ENCODE measurements around the gene ZNF574.
"Not testable (repeated sequence)": the region's sequence is repeated elsewhere in the genome, so short reads cannot be mapped to it uniquely, and the experiment has no call there.

ZNF574 gene

DNA sequence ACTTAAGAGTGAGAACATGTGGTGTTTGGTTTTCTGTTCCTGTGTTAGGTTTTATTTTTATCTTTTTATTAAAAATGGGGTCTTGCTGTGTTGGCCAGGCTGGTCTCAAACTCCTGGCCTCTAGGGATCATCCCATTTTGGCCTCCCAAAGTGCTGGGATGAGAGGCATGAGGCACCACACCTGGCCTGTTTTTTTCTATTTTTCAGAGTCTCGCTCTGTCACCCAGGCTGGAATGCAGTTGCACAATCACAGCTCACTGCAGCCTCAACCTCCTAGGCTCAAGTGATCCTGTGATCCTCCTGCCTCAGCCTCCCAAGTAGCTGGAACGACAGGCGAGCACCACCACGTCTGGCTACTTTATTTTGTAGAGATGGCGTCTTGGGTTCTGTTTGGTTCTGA lies 7.6 kb downstream of the ZNF574 start:
- no peak for DNase-seq

GRCh38 chr19:42086188-42086736 lies 10.3 kb downstream of the ZNF574 start:
- no peak for DNase-seq

GRCh38 chr19:42086770-42087550 lies 11.0 kb downstream of the ZNF574 start:
- DNase-seq: no peak

DNA sequence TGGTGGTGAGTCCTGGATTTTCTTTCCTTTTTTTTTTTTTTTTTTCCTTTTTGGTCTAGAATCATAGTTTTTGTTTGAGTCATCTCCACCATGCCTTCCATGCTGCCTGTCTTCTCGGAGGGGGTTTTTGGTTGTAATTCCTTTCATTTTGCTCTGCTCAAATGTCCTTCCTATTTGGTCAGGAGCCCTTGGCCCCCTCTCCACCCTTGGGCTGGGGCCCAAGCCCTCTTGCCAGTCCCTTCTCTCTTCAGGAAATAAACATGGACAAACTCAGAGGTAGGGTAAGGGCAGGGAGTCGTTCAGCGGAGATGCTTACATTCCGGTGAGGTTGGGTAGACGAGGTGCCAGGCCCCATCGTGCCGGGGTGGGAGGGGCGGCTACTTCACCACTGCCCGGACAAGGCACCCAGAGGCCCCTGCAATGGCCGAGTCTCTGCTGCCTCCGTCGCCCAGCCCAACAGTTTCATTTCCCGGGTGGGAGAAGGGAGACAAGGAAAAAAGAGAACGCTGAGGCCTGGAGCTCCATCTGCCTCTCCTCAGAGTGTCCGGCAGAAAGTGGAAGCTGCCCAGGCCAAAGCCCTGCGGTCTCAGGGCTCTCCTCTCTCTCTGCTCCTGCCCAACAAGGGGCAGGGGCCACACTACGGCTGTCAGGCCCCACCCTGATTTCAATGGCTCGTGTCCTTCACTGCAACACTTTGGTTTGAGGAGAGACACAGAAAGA lies 12.7 kb downstream of the ZNF574 start:
- DNase-seq: no peak

GRCh38 chr19:42089191-42089750 lies 13.3 kb downstream of the ZNF574 start:
- no peak for DNase-seq

- no peak for DNase-seq
Measured at GRCh38 chr19:42089772-42090171, 13.8 kb downstream of the ZNF574 start.

DNA sequence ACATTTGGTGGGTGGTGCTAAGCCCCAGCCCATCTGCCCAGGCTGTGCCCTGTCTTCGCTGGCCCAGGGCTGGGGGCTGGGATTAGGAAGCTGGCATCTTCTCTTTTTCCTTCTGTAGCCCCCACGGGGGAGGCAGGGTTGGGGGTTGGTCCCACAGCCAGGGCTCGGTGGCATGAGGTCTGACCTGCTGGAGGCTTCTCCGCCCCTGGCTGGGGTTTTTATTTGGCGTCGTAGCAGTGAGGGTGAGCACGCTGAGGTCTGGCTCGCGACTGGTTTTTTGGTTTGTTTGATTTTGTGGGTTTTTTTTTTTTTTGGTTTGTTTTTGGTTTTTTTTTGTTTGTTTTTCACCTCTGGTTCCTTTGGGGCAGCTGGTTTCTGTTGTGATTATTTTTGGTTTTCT lies 14.7 kb downstream of the ZNF574 start:
- no peak for DNase-seq

DNA sequence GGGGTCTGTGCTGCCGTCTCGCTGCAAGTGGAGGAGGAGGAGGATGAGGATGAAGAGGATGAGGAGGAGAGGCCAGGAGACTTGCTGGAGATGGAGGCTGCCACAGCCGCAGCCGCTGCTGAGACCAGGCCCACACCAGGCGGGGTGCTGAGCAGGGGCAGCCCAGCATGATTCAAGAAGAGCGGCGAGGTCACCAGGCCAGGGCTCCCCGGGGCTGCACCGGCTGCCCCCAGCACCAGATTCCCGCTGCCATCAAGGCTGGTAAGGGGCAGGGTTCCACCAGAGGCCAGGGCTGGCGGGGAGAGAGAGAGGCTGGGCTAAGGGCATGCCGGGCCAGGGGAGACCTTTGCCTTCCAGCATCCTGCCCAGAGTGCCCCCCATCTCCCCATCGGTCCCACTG lies 15.3 kb downstream of the ZNF574 start:
- no peak for DNase-seq

DNA sequence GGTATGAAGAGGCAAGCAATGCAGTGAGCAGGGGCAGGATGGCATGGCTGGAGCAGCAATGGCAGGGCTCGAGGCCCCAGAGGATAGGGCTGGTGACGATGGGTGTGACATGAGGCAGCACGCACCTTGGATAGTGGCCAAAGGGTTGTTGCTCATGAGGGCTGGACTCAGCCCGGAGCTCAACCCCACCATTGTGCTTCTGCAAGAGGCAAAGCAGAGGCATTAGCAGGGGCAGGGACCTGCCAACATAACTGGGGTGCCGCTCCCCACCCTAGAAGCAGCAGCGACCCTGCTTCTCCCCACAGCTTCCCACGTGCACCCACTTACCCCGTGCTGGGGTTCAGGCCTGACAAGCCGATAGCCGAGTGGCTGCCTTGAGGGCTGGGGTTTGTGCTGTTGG lies 15.8 kb downstream of the ZNF574 start:
- no peak for DNase-seq

DNA sequence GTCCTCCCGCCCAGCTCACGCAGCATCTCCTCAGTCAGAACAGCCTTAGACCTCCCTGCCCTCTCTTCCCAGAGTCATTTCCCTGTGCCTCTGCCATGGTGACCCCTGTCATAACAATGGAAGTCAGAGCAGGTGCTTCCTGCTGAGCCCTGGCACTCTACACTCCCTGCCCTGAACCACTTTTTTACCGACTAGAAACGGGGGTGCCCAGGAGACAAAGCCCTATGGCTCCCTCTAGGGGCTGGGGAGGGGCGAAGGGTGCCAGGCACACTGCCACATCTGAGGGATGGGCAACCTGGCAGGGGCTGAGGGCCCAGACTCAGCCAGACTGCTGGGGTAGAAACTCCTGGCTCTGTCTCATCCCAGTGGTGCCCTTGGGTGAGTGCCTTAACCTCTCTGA lies 16.4 kb downstream of the ZNF574 start:
- DNase-seq: no peak

DNA sequence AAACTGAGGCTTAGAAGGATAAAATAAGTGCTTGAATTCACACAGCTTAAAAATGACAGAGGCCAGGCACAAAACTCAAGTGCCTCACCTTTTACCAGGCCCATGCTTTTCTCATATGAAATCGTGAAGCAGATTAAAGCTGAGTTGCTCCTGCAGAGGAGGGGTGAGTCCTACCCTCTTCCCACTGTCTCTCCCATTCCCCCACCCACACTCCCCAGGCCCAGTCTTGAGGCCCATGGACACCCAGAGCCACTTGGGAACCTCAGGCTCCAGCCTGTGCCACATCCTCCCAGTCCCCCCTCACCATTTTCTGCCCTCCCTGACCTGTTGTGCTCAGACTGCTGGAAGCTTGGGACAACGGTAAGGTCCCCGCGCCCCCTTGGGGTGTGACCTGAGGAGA lies 17.5 kb downstream of the ZNF574 start:
- DNase-seq: no peak

- no peak for DNase-seq
Measured at GRCh38 chr19:42093926-42094325, 18.0 kb downstream of the ZNF574 start.

DNA sequence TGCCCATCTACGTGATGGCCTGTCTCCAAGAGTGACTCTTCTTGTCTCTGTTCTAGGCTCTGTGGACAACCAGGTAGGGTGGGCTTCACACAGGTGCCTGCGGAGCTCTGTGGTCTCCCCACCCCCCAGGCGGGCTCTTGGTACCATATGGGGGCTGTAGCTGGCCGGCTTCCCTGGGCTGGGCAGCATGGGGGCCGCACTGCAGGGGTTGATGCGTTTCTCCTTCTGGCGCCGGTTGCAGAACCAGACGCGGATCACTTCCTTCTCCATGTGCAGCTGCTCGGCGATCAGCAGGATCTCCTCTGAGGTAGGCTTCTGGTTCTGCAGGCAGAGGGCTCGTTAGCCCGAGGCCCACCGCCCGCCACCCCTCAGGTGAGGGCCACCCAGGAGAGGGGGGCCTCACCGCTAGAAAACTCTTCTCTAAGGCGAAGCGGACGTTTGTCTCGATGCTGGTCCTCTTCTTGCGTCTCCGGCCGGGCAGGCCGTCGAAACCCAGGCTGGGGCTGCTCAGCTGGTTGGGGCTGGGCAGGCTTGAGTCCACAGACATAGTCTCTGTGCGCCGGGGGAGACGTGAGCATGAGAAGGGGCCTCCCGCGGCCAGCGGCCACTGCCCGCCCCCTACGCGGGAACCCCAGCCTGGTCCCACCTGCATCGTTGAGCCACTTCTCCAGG lies 19.3 kb downstream of the ZNF574 start:
- no peak for DNase-seq

- no peak for DNase-seq
Measured at GRCh38 chr19:42095814-42096230, 19.9 kb downstream of the ZNF574 start.

DNA sequence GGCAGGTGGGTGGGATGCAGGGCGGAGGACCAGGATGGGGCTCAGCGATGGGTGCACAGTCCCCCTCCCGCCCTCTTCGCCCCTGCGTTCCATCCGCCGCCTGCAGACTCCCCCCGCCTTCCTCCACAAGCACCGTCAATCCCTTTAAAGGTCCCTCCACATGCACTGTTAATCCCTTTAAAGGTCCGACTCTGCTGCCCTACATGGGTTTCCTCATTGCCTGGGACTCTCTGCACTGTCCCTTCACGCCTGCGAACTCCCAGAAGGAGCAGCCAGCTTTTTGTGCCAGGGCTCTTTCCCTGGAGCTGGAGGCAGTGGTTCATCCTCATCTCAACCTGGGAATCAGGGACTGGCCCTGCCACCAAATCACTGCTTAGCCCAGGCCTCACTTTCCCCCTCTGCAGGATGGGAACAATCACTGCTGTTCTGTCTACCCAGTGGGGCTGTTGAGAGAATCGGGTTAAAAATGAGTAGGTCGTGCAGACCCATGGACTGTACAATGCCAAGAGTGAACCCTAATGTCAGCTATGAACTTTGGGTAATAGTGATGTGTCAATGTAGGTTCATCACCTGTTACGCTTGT lies 20.4 kb downstream of the ZNF574 start:
- no peak for DNase-seq

- no peak for DNase-seq
Measured at GRCh38 chr19:42097461-42097860, 21.5 kb downstream of the ZNF574 start.

- DNase-seq: no peak
Measured at GRCh38 chr19:42098781-42099180, 22.8 kb downstream of the ZNF574 start.

GRCh38 chr19:42099336-42099925 lies 23.5 kb downstream of the ZNF574 start:
- no peak for DNase-seq

DNA sequence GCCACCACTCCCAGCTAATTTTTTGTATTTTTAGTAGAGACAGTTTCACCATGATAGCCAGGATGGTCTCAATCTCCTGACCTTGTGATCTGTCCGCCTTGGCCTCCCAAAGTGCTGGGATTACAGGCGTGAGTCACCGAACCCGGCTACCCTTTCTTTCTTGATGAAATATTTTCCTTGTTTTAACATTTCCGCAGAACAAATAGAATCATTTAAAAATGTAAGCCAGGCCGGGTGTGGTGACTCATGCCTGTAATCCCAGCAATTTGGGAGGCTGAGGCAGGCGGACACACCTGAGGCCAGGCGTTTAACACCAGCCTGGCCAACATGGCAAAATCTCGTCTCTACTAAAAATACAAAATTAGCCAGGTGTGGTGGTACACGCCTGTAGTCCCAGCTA lies 24.3 kb downstream of the ZNF574 start:
- not testable (repeated sequence) for DNase-seq

DNA sequence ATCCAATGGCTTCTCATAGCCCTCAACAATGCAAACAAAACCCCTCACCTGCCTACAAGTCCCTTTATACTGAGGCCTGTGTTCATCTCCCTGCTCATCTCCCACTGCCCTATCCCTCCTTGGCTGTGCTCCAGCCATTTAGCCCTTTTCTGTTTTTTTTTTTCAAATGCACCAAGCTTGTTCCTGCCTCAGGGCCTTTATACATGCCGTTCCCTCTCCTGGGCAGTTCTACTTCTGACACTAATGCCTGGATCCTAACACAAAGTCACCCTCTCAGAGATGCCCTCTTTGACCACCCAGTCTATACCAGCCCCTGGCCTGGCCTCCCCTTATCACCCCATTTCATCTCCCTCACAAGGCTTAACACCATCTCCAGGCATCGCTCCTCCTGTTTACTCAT lies 26.9 kb downstream of the ZNF574 start:
- DNase-seq: no peak

DNA sequence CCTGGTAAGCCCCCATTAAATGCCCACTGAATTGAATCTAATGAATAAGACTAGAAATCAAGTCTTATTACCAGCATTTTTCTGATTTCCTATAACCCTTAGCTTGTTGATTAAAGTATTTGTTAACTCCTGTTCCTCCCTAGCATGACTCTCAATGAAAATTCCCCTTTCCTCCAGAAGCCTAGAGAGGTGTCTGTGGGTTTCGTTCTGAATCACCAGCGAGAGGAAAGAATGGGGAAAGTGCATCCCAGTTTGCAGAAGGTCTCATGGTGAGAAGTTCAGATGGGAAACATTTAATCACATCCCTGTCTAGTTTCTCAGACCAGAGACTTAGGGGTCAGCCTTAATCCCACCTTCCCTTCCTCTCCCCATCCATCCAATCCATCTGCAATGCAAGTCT lies 29.4 kb downstream of the ZNF574 start:
- DNase-seq: no peak

All from midbrain (tissue), 1 donor.